CD4-positive, alpha-beta T cell (primary cell): ENCODE data around the gene SLC2A4. TPM values are rescaled to one million over a fixed set of nuclear protein-coding genes. Genes with fewer than 3 reads are reported as not detected.

ENCODE experiments used
- ATAC-seq: fragments of 200-7000 bp; cut with Tn5 transposase; one replicate; pipeline ENCODE4 v1.10.0; 2022; ENCODE audit warnings: mild to moderate bottlenecking; ENCODE audit not compliant: poor library complexity
- CTCF ChIA-PET: fragments of 350-600 bp; sonication (Branson Sonifier 250); formaldehyde crosslinking; loops from one replicate; lab custom pipeline; 2021; ENCODE audit warnings: antibody characterized with exemption, inconsistent platforms; lab: Charles Lee
- POLR2A ChIA-PET: fragments of 350-600 bp; sonication (Branson Sonifier 250); formaldehyde crosslinking; loops from one replicate; lab custom pipeline; 2021; ENCODE audit warnings: antibody characterized with exemption, inconsistent platforms; lab: Charles Lee
- DNase-seq, 14 experiments: peaks; one replicate each; pipeline ENCODE4 v3.0.0-alpha.2; 2013 to 2020; ENCODE audit warnings: mixed read lengths in 2 of 14
- H3K27ac ChIP-seq, 2 donors: one replicate each; pipeline versions ENCODE4 v1.5.1 to v1.7.0; 2013; ENCODE audit warnings: low read length in 2 of 2, low read depth in 1 of 2, mild to moderate bottlenecking in 1 of 2
- H3K27me3 ChIP-seq, 2 experiments: 1 replicate in 1 of 2; 2 replicates in 1 of 2; pipeline versions ENCODE4 v1.6.1 to v1.7.0; 2013; ENCODE audit warnings: low read length in 2 of 2, control low read depth in 1 of 2, mild to moderate bottlenecking in 1 of 2, moderate library complexity in 1 of 2; ENCODE audit not compliant: insufficient read depth in 2 of 2, control insufficient read depth in 1 of 2
- H3K36me3 ChIP-seq: one replicate; pipeline ENCODE4 v1.6.1; 2013; ENCODE audit warnings: low read length, control low read depth; ENCODE audit not compliant: insufficient read depth
- H3K4me1 ChIP-seq: one replicate; pipeline ENCODE4 v1.6.1; 2013; ENCODE audit warnings: low read length, control low read depth; ENCODE audit not compliant: insufficient read depth
- H3K4me3 ChIP-seq: one replicate; pipeline ENCODE4 v1.5.1; 2013; ENCODE audit warnings: mild to moderate bottlenecking, low read length, moderate library complexity
- H3K9me3 ChIP-seq, 2 experiments: 1 replicate in 1 of 2; 2 replicates in 1 of 2; pipeline versions ENCODE4 v1.6.1 to v1.7.0; 2013; ENCODE audit warnings: low read length in 2 of 2, mild to moderate bottlenecking in 2 of 2, control low read depth in 1 of 2, moderate library complexity in 1 of 2; ENCODE audit not compliant: control insufficient read depth in 1 of 2, insufficient read depth in 1 of 2
- H3K27ac Mint-ChIP-seq: one replicate; pipeline ENCODE4 v1.8.0; 2020; ENCODE audit warnings: mixed read lengths
- H3K27me3 Mint-ChIP-seq: one replicate; pipeline ENCODE4 v1.8.0; 2021; ENCODE audit warnings: mixed read lengths
- H3K36me3 Mint-ChIP-seq: one replicate; pipeline ENCODE4 v1.8.0; 2021; ENCODE audit warnings: low read depth, mixed read lengths
- H3K4me1 Mint-ChIP-seq: one replicate; pipeline ENCODE4 v1.8.0; 2021; ENCODE audit warnings: low read depth, mixed read lengths
- H3K4me3 Mint-ChIP-seq: one replicate; pipeline ENCODE4 v1.8.0; 2020; ENCODE audit warnings: mild to moderate bottlenecking, mixed read lengths
- H3K9me3 Mint-ChIP-seq: one replicate; pipeline ENCODE4 v1.8.0; 2020; ENCODE audit warnings: mixed read lengths
- CTCF ChIP-seq: fragments of 200-600 bp; IDR thresholded peaks from one replicate; pipeline ENCODE4 v1.8.0; 2022; ENCODE audit warnings: antibody characterized with exemption, mild to moderate bottlenecking
- intact Hi-C, 2 experiments: fragments of 100-400 bp; cut with DNase I in 1 of 2; cut with micrococcal nuclease in 1 of 2; formaldehyde crosslinking; loops; one replicate each; pipeline versions ENCODE4 v1.15.1 to v1.9.0; 2023 to 2025; cut with DNase I, micrococcal nuclease
- total RNA-seq, 174 experiments: library from RNA in 2 of 174; stranded (reverse) in 2 of 174; gene quantifications; one replicate each; pipeline ENCODE4 v1.2.3 and lab custom pipeline; 2021 to 2026

The SLC2A4 gene
- total RNA-seq, 2 experiments from 2014 or later = not detected

GRCh38 chr17:7281953-7282751, 634 bp downstream of the SLC2A4 start:
- Histone ChIP-seq H3K4me3 (peak overlapping the region; percentile 53), H3K9me3 (peaks cover 0 to 9% of the 10 kb centered on the region in 2 experiments), H3K4me1 (peaks cover 28% of the 10 kb centered on the region), H3K27me3 (peaks cover 33 to 47% of the 10 kb centered on the region in 2 experiments), H3K36me3 (no peaks in the 10 kb centered on the region), H3K27ac (no peak overlapping the region)
- no peaks in the 10 kb centered on the region for H3K9me3 Mint-ChIP-seq
- no peaks in the 10 kb centered on the region for H3K36me3 Mint-ChIP-seq
- TF ChIP-seq CTCF = no peak
- ATAC-seq (no peak), DNase-seq (peak in 3 of 14 experiments; percentile 15 to 42 (median 31))
- H3K27me3 Mint-ChIP-seq = peaks cover 40% of the 10 kb centered on the region
- H3K27ac Mint-ChIP-seq = no peak overlapping the region
- ChIA-PET CTCF (interaction anchor here (0.8 to 1.8 kb wide), 2 partner anchors 14 to 74 kb away, joined by 3 to 13 read pairs; no protein-coding TSS in a partner anchor), POLR2A (interaction anchor here (0.6 to 2.0 kb wide), 8 partner anchors 14 to 197 kb away, joined by 3 to 9 read pairs (median 4); partner anchors contain the start of gene ACAP1)
- H3K4me3 Mint-ChIP-seq = peak overlapping the region; percentile 68
- intact Hi-C loops = loop anchor here (2.0 to 5.0 kb wide), 3 partner anchors 155 to 307 kb away; no protein-coding TSS in a partner anchor
- peaks cover 26% of the 10 kb centered on the region for H3K4me1 Mint-ChIP-seq

GRCh38 chr17:7282752-7283321, 1.3 kb downstream of the SLC2A4 start:
- Mint-ChIP-seq H3K27ac (no peak overlapping the region), H3K36me3 (no peaks in the 10 kb centered on the region), H3K27me3 (peaks cover 43% of the 10 kb centered on the region), H3K4me3 (peak overlapping the region; percentile 65), H3K9me3 (no peaks in the 10 kb centered on the region), H3K4me1 (peaks cover 26% of the 10 kb centered on the region)
- POLR2A ChIA-PET = interaction anchor here (0.6 to 2.0 kb wide), 5 partner anchors 11 to 54 kb away, joined by 3 to 9 read pairs (median 3); partner anchors contain the start of gene ACAP1
- H3K27ac ChIP-seq = no peak overlapping the region
- H3K4me1 ChIP-seq = peaks cover 28% of the 10 kb centered on the region
- intact Hi-C loops = loop anchor here in 1 of 2 experiments (5.0 kb wide), 1 partner anchor 236 kb away; no protein-coding TSS in a partner anchor
- H3K4me3 ChIP-seq = no peak overlapping the region
- CTCF ChIA-PET = interaction anchor here (0.8 to 1.8 kb wide), 2 partner anchors 13 to 73 kb away, joined by 3 to 13 read pairs; no protein-coding TSS in a partner anchor
- no peak for ATAC-seq
- no peak for TF ChIP-seq CTCF
- peaks cover 0 to 9% of the 10 kb centered on the region in 2 experiments for H3K9me3 ChIP-seq
- peaks cover 38 to 47% of the 10 kb centered on the region in 2 experiments for H3K27me3 ChIP-seq
- DNase-seq = no peak
- no peaks in the 10 kb centered on the region for H3K36me3 ChIP-seq

GRCh38 chr17:7283471-7284216, 2.1 kb downstream of the SLC2A4 start:
- peaks cover 28% of the 10 kb centered on the region for H3K4me1 ChIP-seq
- no peak overlapping the region for H3K27ac ChIP-seq
- ChIA-PET POLR2A (interaction anchor here (1.3 to 1.8 kb wide), 2 partner anchors 10 to 53 kb away, joined by 3 to 6 read pairs; partner anchors contain the start of gene ACAP1), CTCF (interaction anchor here (1.8 kb wide), 1 partner anchor 13 kb away, joined by 13 read pairs; no protein-coding TSS in a partner anchor)
- H3K4me3 ChIP-seq = no peak overlapping the region
- H3K36me3 ChIP-seq = no peaks in the 10 kb centered on the region
- H3K27me3 ChIP-seq = peaks cover 38 to 47% of the 10 kb centered on the region in 2 experiments
- peaks cover 0 to 9% of the 10 kb centered on the region in 2 experiments for H3K9me3 ChIP-seq
- peaks cover 51% of the 10 kb centered on the region for H3K27me3 Mint-ChIP-seq
- no peaks in the 10 kb centered on the region for H3K36me3 Mint-ChIP-seq
- DNase-seq (no peak), ATAC-seq (no peak)
- H3K4me3 Mint-ChIP-seq = no peak overlapping the region
- no peak for TF ChIP-seq CTCF
- H3K9me3 Mint-ChIP-seq = no peaks in the 10 kb centered on the region
- peaks cover 26% of the 10 kb centered on the region for H3K4me1 Mint-ChIP-seq
- H3K27ac Mint-ChIP-seq = no peak overlapping the region
- intact Hi-C loops = loop anchor here in 1 of 2 experiments (5.0 kb wide), 1 partner anchor 236 kb away; no protein-coding TSS in a partner anchor
